ENCODE data around the gene CLCNKB. TPM values are rescaled to one million over a fixed set of nuclear protein-coding genes. Genes with fewer than 3 reads are reported as not detected.

Gene CLCNKB
- total and polyA plus RNA-seq, 4 experiments from 2014 or later: not detected

DNA sequence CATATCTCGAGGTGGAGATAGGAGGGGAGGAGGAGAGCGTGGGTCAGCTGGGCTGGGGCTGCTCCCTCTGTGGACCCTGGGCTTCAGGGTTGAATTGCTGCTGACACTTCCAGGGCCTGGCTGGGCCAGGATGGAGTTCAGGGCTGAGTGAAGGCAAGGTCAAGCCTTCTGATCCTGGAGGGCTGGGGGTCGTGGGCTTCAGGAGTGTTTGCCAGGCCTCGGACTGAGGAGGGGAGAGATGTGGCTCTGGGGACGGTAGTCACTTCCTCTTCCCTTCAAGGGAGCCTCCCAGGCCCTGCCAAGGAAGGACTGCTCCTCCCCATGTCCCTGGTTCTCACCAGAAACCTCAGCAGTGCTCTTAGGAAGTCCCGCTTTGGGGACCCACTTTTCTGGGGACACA, 41.9 kb downstream of the CLCNKB start:
- H3K4me3 ChIP-seq (ENCODE audit: low read length in 2 of 2): no peak overlapping the region
- Mint-ChIP-seq H3K36me3 (no peaks in the 10 kb centered on the region), H3K9me3 (no peaks in the 10 kb centered on the region), H3K27ac (peak overlapping the region in 2 of 7 donors; percentile 42 to 84), H3K27me3 (no peaks in the 10 kb centered on the region), H3K4me1 (peaks cover 0 to 2% (median 0%) of the 10 kb centered on the region in 4 donors), H3K4me3 (no peak overlapping the region)
- H3K4me1 ChIP-seq (ENCODE audit: insufficient read depth, low read length): no peaks in the 10 kb centered on the region
- intact Hi-C loops (cut with micrococcal nuclease): no loop called here
- no peaks in the 10 kb centered on the region for H3K36me3 ChIP-seq (ENCODE audit: insufficient read depth, low read length)
- DNase-seq: no peak
- H3K9me3 ChIP-seq (ENCODE audit: control insufficient read depth in 1 of 2, low read length in 2 of 2): no peaks in the 10 kb centered on the region
- no peak overlapping the region for H3K27ac ChIP-seq (ENCODE audit: low read depth, low read length)
- ChIA-PET CTCF (ENCODE audit: partially characterized antibody) (interaction anchor here (1.0 to 13.2 kb wide), 2 partner anchors 100 to 103 kb away, joined by 5 to 387 read pairs; no protein-coding TSS in a partner anchor), POLR2A (ENCODE audit: partially characterized antibody) (interaction anchor here (0.6 kb wide), 1 partner anchor 83 kb away, joined by 3 read pairs; no protein-coding TSS in a partner anchor)
- no peaks in the 10 kb centered on the region for H3K27me3 ChIP-seq (ENCODE audit: insufficient read depth, low read length)

- intact Hi-C loops (cut with micrococcal nuclease): no loop called here
- Mint-ChIP-seq H3K4me3 (no peak overlapping the region), H3K9me3 (no peaks in the 10 kb centered on the region), H3K27ac (no peak overlapping the region), H3K4me1 (peaks cover 0 to 2% (median 0%) of the 10 kb centered on the region in 4 donors), H3K36me3 (no peaks in the 10 kb centered on the region), H3K27me3 (no peaks in the 10 kb centered on the region)
- no peak overlapping the region for H3K4me3 ChIP-seq (ENCODE audit: low read length in 2 of 2)
- H3K9me3 ChIP-seq (ENCODE audit: control insufficient read depth in 1 of 2, low read length in 2 of 2): no peaks in the 10 kb centered on the region
- ChIA-PET CTCF (ENCODE audit: partially characterized antibody) (interaction anchor here (0.9 kb wide), 1 partner anchor 9 kb away, joined by 3 read pairs; no protein-coding TSS in a partner anchor), POLR2A (ENCODE audit: partially characterized antibody) (interaction anchor here (1.6 kb wide), 1 partner anchor 8 kb away, joined by 3 read pairs; no protein-coding TSS in a partner anchor)
- no peaks in the 10 kb centered on the region for H3K27me3 ChIP-seq (ENCODE audit: insufficient read depth, low read length)
- H3K27ac ChIP-seq (ENCODE audit: low read depth, low read length): no peak overlapping the region
- no peak for DNase-seq
- H3K36me3 ChIP-seq (ENCODE audit: insufficient read depth, low read length): no peaks in the 10 kb centered on the region
- no peaks in the 10 kb centered on the region for H3K4me1 ChIP-seq (ENCODE audit: insufficient read depth, low read length)
These were observed 44.2 kb downstream of the CLCNKB start for GRCh38 chr1:16087733-16088132.

GRCh38 chr1:16088351-16088911, 44.8 kb downstream of the CLCNKB start:
- ChIA-PET POLR2A (ENCODE audit: partially characterized antibody) (interaction anchor here (1.6 kb wide), 1 partner anchor 9 kb away, joined by 3 read pairs; no protein-coding TSS in a partner anchor), CTCF (ENCODE audit: partially characterized antibody) (no interaction called here)
- H3K27ac ChIP-seq (ENCODE audit: low read depth, low read length): no peak overlapping the region
- no peak overlapping the region for H3K4me3 Mint-ChIP-seq
- H3K4me1 Mint-ChIP-seq: peaks cover 0 to 2% (median 0%) of the 10 kb centered on the region in 4 donors
- H3K27me3 ChIP-seq (ENCODE audit: insufficient read depth, low read length): no peaks in the 10 kb centered on the region
- no peak overlapping the region for H3K27ac Mint-ChIP-seq
- no peaks in the 10 kb centered on the region for H3K27me3 Mint-ChIP-seq
- H3K4me3 ChIP-seq (ENCODE audit: low read length in 2 of 2): no peak overlapping the region
- H3K4me1 ChIP-seq (ENCODE audit: insufficient read depth, low read length): no peaks in the 10 kb centered on the region
- DNase-seq: no peak
- no peaks in the 10 kb centered on the region for H3K36me3 ChIP-seq (ENCODE audit: insufficient read depth, low read length)
- no peaks in the 10 kb centered on the region for H3K9me3 Mint-ChIP-seq
- H3K9me3 ChIP-seq (ENCODE audit: control insufficient read depth in 1 of 2, low read length in 2 of 2): no peaks in the 10 kb centered on the region
- intact Hi-C loops (cut with micrococcal nuclease): no loop called here
- H3K36me3 Mint-ChIP-seq: no peaks in the 10 kb centered on the region

DNA sequence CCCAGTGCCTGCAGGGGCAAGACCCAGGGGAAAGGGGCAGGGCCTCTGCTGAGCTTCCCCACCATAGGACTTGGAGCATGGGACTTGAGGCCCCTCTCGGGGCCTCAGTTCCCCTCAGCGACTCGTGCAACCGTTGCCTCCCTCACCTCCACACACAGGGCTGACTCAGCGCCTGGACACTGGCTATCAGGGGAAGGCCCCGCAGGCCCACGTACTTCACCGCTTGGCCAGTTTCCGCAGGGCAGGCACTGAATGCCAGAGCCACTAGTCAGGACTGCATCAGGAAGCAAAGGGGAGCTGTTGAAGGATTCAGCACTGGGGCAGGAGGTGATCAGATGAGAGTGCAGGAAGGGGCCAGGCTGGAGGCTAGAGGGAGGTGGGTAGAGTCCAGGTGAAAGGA, 45.4 kb downstream of the CLCNKB start:
- CTCF ChIA-PET (ENCODE audit: partially characterized antibody): no interaction called here
- peaks cover 0 to under 1% of the 10 kb centered on the region in 2 donors for H3K27me3 Mint-ChIP-seq

DNA sequence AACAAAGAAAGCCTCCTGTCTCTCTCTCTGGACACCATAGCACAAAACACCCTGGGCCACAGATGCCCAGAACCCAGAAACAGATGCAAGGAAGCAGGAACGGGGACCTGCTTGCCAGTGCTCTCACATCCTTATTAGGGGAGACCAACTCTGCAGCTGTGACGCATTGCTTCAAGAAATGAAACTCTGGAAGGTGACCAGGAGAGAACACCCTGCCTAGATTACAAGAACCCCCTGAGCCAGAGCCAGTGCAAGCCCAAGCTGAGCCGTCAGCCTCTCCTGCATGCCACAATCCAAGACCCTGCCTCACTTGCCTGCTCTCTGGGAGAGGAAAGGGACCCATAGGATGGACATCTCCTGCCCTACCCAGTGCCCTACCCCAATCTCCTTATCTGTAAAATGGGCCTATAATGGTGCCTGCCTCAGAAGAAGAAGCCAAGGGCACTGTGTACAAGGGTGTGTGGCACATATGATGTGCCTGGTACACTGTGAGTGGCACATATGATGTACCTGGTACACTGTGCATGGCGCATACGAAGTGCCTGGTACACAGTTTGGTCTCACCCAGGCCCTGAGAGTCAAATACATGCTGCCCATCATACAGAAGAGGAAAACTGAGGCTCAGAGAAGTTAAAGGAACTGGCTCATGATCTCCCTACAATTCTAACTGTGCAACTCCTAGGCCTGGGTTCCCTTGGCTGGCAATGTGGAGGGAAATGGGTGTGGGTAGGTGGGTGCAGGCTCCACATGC, 46.7 kb downstream of the CLCNKB start:
- intact Hi-C loops (cut with micrococcal nuclease): no loop called here
- H3K4me1 Mint-ChIP-seq: peaks cover 0 to 3% (median 0%) of the 10 kb centered on the region in 4 donors
- H3K4me3 ChIP-seq (ENCODE audit: low read length in 2 of 2): no peak overlapping the region
- no peak overlapping the region for H3K27ac ChIP-seq (ENCODE audit: low read depth, low read length)
- H3K9me3 Mint-ChIP-seq: no peaks in the 10 kb centered on the region
- no peaks in the 10 kb centered on the region for H3K27me3 ChIP-seq (ENCODE audit: insufficient read depth, low read length)
- peaks cover 0 to 2% of the 10 kb centered on the region in 2 donors for H3K27me3 Mint-ChIP-seq
- no peaks in the 10 kb centered on the region for H3K36me3 Mint-ChIP-seq
- ChIA-PET POLR2A (ENCODE audit: partially characterized antibody) (no interaction called here), CTCF (ENCODE audit: partially characterized antibody) (interaction anchor here (1.4 kb wide), 1 partner anchor 11 kb away, joined by 5 read pairs; no protein-coding TSS in a partner anchor)
- no peaks in the 10 kb centered on the region for H3K36me3 ChIP-seq (ENCODE audit: insufficient read depth, low read length)
- no peak overlapping the region for H3K27ac Mint-ChIP-seq
- H3K4me3 Mint-ChIP-seq: peak overlapping the region in 1 of 8 donors; percentile 12
- no peaks in the 10 kb centered on the region for H3K9me3 ChIP-seq (ENCODE audit: control insufficient read depth in 1 of 2, low read length in 2 of 2)
- H3K4me1 ChIP-seq (ENCODE audit: insufficient read depth, low read length): no peaks in the 10 kb centered on the region
- no peak for DNase-seq

More for the DNA sequence above, 45.4 kb downstream of the CLCNKB start:
- Histone ChIP-seq H3K36me3 (ENCODE audit: insufficient read depth, low read length) (no peaks in the 10 kb centered on the region), H3K9me3 (ENCODE audit: control insufficient read depth in 1 of 2, low read length in 2 of 2) (no peaks in the 10 kb centered on the region), H3K4me3 (ENCODE audit: low read length in 2 of 2) (no peak overlapping the region), H3K4me1 (ENCODE audit: insufficient read depth, low read length) (no peaks in the 10 kb centered on the region), H3K27me3 (ENCODE audit: insufficient read depth, low read length) (no peaks in the 10 kb centered on the region), H3K27ac (ENCODE audit: low read depth, low read length) (no peak overlapping the region)
- H3K9me3 Mint-ChIP-seq: no peaks in the 10 kb centered on the region
- no peak overlapping the region for H3K27ac Mint-ChIP-seq
- intact Hi-C loops (cut with micrococcal nuclease): no loop called here
- no peaks in the 10 kb centered on the region for H3K36me3 Mint-ChIP-seq
- H3K4me3 Mint-ChIP-seq: no peak overlapping the region
- no peak for DNase-seq
- peaks cover 0 to 2% (median 0%) of the 10 kb centered on the region in 4 donors for H3K4me1 Mint-ChIP-seq
- POLR2A ChIA-PET (ENCODE audit: partially characterized antibody): interaction anchor here (1.6 kb wide), 1 partner anchor 10 kb away, joined by 3 read pairs; no protein-coding TSS in a partner anchor

DNA sequence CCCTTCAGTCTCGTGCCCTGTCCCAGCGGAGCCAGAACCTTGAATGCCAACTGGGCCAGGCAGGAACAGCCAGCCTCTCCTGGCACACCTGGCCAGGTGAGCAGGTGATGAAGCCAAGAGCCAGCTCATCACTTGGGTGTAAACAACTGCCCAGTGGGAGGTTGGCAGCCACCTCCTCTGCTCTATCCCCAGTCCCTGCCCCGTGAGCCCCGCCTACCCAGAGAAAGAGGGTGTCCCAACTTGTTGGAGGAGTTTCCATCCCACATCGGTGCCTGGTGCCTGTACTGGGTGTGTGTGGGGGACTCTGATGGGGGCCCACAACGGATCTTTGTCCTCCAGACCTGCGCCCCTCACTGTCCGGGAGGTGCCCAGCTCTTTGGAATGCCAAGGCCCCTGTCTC, 47.7 kb downstream of the CLCNKB start:
- no peak overlapping the region for H3K4me3 Mint-ChIP-seq
- DNase-seq: no peak
- intact Hi-C loops (cut with micrococcal nuclease): no loop called here
- peaks cover 0 to 3% (median 0%) of the 10 kb centered on the region in 4 donors for H3K4me1 Mint-ChIP-seq
- H3K36me3 Mint-ChIP-seq: no peaks in the 10 kb centered on the region
- POLR2A ChIA-PET (ENCODE audit: partially characterized antibody): no interaction called here
- H3K9me3 Mint-ChIP-seq: no peaks in the 10 kb centered on the region
- no peaks in the 10 kb centered on the region for H3K36me3 ChIP-seq (ENCODE audit: insufficient read depth, low read length)
- no peak overlapping the region for H3K4me3 ChIP-seq (ENCODE audit: low read length in 2 of 2)
- no peak overlapping the region for H3K27ac ChIP-seq (ENCODE audit: low read depth, low read length)
- no peaks in the 10 kb centered on the region for H3K4me1 ChIP-seq (ENCODE audit: insufficient read depth, low read length)
- no peaks in the 10 kb centered on the region for H3K9me3 ChIP-seq (ENCODE audit: control insufficient read depth in 1 of 2, low read length in 2 of 2)
- H3K27me3 ChIP-seq (ENCODE audit: insufficient read depth, low read length): no peaks in the 10 kb centered on the region
- CTCF ChIA-PET (ENCODE audit: partially characterized antibody): interaction anchor here (1.4 kb wide), 1 partner anchor 12 kb away, joined by 5 read pairs; no protein-coding TSS in a partner anchor
- no peak overlapping the region for H3K27ac Mint-ChIP-seq
- peaks cover 0 to 3% of the 10 kb centered on the region in 2 donors for H3K27me3 Mint-ChIP-seq

All from CD4-positive, alpha-beta memory T cell (primary cell).